H54 (cell line): ENCODE results near the gene SIRT6.
"Not testable (repeated sequence)": the region's sequence is repeated elsewhere in the genome, so short reads cannot be mapped to it uniquely, and the experiment has no call there.

Experiments
- DNase-seq: peaks from one replicate; pipeline ENCODE4 v3.0.0; 2011; ENCODE audit warnings: low spot score, mixed read lengths; ENCODE audit not compliant: insufficient read length
- FAIRE-seq: peaks from 3 replicates; lab custom pipeline; 2011; peaks lifted over from hg19 to GRCh38; lab: Jason Lieb, UNC
- POLR2A ChIP-seq: IDR thresholded peaks from 2 replicates; pipeline ENCODE4 v1.6.1; 2011; ENCODE audit warnings: low read depth, mild to moderate bottlenecking, low read length

SIRT6 gene

DNA sequence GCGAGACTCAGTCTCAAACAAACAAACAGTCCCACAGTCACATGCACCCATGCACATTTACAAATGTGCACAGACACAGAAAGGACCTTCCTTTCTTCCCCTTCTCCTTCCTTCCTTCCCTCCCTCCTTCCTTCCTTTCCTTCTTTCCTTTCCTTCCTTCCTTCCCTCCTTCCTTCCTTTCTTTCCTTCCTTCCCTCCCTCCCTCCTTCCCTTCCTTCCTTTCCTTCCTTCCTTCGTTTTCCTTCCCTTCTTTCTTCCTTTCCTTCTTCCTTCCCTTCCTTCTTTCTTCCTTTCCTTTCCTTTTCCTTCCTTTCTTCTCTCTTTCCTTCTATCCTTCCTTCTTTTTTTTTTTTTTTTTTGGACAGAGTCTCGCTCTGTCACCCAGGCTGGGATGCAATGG is 30.8 kb upstream of the SIRT6 start:
- no peak for DNase-seq
- no peak for TF ChIP-seq POLR2A
- no peak for FAIRE-seq

DNA sequence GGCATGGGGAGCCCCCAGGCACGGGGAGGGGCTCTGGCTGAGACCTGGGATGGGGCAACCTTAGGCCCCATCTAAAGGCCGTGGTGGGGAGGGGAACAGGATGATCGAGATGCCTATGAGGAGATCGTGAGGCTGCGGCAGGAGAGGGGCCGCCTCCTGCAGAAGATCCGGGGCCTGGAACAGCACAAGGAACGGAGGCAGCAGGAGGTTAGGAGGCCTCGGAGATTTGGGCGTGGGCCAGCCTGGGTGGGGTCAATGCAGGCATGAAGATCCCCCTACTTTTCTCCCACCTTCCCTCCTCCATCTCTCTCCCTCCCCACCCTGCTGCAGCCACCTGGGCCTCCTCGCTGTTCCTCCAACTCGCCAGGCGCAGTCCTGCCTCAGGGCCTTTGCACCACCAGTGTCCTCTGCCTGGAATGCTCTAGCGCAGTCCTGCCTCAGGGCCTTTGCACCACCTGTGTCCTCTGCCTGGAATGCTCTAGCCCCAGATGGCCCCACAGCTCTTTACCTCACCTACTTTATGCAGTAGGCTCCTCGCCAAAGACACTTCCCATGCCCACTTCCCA is 27.9 kb upstream of the SIRT6 start:
- no peak for FAIRE-seq
- DNase-seq: no peak
- TF ChIP-seq POLR2A: no peak

DNA sequence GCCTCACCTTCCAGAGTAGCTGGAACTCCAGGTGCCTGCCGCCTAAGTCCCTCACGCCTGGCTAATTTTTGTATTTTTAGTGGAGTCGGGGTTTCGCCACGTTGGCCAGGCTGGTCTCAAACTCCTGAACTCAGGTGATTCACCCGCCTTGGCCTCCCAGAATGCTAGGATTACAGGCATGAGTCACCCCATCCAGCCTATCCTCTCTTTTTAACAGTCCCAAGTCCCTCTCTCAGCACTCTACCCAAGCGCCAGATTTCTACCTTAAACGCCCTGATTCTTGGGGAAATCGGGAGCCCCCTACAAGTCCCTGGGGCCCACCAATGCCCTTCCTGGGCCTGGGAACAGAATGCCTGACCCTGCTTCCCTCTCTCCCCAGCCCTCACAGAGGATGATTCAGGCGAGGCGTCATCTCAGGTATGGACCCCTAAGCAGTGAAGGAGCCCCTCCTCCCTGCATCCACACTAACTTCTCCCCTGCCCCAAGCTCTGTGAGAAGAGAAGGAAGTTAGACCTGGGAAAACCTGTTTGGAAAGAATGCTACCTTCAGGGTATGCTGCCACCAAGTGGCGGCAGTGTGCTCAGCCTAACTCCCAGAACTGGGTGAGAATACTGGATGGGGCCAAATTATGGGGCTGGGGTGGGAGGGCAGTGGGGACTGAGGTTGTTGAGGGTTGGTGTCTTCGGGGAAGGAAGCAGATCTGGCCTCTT is 26.2 kb upstream of the SIRT6 start:
- TF ChIP-seq POLR2A: no peak
- DNase-seq (peak; percentile 51), FAIRE-seq (no peak)

DNA sequence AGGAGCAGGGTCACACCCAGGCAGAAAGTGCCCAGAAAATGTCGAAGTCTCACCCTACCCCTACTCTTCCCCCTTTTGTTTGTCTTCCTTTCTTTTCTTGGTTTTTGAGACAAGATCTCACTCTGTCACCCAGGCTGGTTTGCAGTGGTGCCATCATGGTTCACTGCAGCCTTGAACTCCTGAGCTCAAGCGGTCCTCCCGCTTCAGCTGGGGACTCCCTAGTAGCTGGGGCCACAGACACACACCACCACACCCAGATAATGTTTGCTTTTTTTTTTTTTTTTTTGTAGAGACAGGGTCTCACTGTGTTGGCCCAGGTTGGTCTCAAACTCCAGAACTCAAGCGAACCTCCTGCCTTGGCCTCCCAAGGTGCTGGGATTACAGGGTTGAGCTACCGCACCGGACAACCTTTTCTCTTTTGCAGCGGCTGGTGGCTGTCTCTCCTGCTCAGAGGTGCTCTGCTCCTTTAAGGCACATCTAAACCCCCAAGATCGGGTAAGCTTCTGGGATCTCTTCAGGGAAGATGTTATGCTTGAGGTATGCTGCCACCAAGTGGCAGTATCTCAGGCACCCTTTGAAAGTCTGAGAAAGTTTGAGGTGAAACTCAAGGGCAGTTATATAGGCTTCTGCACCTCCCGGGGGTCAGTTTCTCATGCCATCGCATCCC is 24.6 kb upstream of the SIRT6 start:
- DNase-seq: peak; percentile 58
- TF ChIP-seq POLR2A: no peak
- FAIRE-seq: no peak

DNA sequence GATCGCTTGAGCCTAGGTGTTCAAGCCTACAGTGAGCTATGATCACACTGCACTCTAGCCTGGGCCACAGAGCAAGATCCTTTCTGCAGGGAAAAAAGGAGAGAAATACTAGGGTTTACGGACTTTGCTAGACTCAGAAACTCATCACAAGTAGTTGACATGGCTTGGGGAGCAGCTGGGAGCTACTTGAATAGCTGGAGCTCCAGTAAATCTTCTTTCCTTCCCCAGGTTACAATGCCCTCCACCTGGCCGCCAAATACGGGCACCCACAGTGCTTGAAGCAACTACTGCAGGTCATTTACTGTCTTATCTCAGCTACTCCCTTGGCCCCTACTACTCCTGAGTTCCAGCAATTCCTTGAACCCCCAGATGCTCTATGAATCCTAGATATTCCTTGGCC is 19.4 kb upstream of the SIRT6 start:
- DNase-seq (no peak), FAIRE-seq (no peak)
- no peak for TF ChIP-seq POLR2A

DNA sequence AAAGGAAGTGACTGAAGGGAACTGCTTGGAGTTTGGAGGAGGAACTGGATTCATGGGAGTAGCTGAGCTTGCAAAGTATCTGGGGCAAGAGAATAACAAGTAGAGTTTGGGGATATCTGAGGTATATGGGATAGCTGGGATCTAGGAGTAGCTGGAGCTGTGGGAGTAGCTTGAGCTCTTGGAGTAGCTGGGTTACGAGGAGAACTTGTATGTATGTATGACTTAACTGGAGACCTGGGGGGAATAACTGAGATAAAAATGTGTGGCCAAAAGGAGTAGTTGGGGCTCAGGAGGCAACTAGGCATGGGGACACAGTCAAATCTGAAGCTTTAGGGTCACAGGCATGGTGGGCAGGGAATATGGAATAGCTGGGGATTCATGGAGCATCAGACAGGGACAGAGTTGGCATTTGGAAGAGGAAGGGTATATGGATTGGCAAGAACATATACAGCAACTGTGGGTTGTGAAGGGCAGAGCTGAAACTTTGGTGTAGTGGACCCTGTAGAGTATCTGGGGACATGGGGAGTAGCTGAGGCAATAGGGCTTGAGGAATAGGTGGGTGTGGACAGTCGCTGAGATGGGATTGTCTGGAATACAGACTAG is 18.7 kb upstream of the SIRT6 start:
- TF ChIP-seq POLR2A: no peak
- DNase-seq (no peak), FAIRE-seq (no peak)

DNA sequence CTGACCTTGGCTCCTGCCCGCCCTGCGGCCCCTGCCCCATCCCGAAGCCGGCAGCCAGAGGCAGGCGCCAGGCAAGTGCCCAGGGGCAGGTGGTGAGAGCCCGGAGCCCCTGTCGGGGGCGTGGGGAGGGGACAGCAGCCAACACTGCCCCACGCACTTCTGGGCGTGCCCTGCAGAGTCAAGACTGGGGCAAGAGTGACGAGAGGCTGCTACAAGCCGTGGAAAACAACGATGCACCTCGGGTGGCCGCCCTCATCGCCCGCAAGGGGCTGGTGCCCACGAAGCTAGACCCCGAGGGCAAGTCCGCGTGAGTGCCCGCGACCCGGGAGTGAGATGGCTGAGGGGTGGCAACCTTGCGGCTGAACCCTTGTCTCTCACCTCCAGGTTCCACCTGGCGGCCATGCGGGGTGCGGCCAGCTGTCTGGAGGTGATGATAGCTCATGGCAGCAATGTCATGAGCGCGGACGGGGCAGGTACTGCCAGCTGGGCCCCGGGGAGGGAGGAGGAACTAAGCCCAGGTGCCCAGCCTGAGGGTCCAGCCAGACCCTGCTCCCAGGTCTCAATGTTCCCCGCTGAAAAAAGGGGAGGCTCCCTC is 17.4 kb upstream of the SIRT6 start:
- no peak for TF ChIP-seq POLR2A
- DNase-seq: no peak

DNA sequence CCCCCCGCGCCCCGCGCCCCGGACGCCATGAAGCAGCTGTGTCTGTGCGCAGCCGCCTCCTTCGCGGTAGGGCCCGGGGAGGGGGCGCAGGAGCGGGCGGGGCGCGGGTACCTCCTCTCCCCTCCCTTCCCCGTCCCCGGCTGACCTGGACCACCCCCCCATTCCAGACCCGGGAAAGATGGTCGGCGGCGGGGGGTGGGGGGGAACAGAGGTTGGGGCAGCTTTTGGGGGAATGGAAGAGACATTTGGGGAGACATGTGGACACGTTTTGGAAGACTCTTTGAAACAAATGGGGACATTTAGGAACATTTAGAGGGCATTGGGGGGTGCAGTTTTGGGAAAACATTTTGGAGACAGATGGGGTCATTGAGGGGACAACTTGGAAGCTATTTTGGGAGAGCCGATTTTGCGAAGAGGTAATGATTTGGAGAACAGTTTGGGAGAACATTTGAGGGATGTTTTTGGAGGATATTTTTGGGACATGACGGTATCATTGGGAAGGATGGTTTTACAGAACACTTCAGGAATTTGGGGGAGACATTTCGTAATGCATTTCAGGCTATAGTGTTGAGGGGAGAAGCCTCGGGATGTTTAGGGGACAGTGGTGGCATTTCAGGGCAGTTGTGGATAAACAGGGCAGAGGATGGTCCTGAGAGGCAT is 16.2 kb upstream of the SIRT6 start:
- no peak for FAIRE-seq
- TF ChIP-seq POLR2A: no peak
- no peak for DNase-seq

More for the DNA sequence above, 17.4 kb upstream of the SIRT6 start:
- no peak for FAIRE-seq

DNA sequence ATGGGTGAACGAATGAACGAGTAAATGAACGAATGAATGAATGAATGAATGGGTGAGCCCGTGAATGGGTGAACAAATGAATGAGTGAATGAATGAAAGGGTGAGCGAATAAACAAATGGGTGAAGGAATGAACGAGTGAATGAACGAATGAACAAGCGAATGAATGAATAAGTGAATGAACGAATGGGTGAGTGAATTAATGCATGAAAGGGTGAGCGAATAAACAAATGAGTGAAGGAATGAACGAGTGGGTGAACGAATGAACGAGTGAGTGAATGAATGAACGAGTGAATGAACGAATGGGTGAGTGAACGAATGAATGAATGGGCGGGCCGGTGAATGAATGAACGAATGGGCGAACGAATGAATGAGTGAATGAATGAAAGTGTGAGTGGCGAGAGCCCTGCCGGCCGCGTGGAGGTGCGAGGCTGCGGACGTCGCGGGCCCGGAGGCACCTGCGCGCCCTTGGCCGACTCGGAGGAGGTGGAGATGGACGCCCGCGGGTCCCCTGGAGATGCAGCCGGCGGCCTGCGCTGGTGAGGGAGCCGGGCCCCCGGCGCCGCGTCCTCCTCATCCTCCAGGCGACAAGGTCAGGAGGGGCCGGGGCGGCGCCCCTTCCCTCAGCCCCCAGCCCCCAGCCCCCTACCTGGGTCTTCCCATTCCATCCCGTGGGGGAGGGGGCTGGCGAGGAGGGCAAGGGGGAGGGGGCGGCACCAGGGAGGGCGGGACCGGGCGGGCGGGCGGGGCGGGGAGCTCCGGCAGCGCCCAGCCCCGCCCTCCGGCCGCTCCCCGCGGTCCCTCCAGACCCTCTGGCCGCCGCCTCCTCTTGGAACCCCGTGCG is 15.5 kb upstream of the SIRT6 start:
- TF ChIP-seq POLR2A: no peak
- DNase-seq (no peak), FAIRE-seq (no peak)

DNA sequence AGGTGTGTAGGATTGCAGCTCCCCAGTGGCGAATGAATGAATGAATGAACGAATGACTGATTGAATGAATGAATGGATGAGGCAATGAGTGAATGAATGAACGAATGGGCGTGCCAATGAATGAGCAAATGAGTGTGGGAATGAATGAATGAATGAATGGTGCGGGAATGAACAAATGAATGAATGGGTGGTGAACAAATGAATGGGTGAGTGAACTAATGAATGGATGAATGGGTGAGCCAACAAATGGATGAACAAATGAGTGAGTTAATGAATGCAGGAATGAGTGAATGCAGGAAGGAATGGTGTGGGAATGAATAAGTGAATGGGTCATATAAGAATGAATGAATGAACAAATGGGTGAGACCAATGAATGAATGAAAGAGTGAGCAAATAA is 14.9 kb upstream of the SIRT6 start:
- DNase-seq (no peak), FAIRE-seq (no peak)
- no peak for TF ChIP-seq POLR2A

DNA sequence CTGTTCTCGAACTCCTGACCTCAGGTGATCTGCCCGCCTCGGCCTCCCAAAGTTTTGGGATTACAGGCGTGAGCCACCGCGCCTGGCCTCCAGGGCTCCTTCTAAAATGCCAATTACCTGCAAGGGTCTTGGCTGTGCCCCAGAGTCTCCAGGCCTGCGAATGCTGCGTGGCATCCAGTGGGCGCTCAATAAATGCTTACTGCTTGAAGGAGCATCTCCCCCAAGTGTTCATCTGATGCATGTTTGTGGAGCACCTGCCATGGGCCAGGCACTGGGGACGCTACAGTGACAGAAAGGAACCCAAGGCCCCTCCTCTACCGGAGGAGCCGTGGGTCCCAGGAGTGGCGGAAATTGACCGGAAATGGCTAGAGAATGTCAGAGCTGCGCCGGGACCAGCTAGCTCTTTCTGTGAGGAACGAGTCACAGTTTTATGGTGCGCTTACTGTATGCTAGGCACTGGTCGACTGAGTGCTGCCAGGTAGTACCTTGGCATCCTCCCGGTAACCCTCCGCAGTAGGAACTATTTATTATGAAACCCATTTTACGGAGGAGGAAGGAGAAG is 14.3 kb upstream of the SIRT6 start:
- DNase-seq (no peak), FAIRE-seq (no peak)
- no peak for TF ChIP-seq POLR2A

DNA sequence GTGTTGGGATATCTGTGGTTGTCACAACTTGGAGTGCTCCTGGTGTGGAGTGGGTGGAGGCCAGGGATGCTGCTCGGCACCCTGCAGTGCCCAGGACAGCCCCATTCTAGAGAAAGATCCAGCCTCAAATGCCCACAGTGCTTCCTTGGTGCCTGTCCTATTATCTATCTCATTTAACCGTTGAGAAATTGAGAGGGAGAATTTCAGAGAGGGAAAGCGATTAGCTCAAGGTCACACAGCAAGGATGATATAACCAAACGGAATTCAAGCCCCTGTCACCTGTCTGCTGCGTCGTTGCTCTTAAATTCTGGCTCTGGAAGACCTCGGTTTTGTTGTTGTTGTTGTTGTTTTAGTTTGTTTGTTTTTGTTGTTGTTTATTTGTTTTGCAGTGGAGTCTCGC is 13.6 kb upstream of the SIRT6 start:
- DNase-seq (no peak), FAIRE-seq (no peak)
- no peak for TF ChIP-seq POLR2A

DNA sequence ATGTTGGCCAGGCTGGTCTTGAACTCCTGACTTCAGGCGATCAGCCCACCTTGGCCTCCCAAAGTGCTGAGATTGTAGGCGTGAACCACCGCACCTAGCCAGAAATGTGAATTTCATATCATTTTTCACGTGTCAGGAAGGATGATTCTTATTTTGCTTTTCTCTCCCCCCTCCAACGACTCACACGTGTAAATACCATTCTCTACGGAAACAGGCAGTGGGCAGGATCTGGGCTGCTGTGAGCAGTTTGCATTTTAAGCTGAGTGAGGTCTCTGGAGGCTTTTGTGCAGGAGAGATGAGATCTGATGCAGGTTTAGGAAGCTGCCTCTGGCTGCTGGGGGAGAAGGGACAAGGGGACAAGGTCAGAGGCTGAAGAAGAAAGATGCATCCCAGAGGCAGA is 12.0 kb upstream of the SIRT6 start:
- no peak for FAIRE-seq
- no peak for DNase-seq
- TF ChIP-seq POLR2A: no peak

DNA sequence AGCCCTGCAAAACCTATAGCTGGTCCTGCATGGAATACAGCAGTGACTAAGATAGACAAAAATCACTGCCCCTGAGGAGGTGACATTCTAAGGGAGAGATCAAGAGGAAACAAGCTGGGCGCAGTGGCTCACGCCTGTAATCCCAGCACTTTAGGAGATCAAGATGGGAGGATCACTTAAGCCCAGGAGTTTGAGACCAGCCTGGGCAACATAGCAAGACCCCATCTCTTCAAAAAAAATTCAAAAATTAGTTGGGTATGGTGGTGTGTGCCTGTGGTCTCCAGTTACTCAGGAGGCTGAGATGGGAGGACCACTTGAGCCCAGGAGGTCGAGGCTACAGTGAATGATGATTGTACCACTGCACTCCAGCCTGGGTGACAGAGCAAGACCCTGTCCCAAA is 10.2 kb upstream of the SIRT6 start:
- DNase-seq, FAIRE-seq: not testable (repeated sequence)
